K562 (cell line): Measurements from ENCODE around the gene TBC1D25. TPM values are rescaled to one million over a fixed set of nuclear protein-coding genes. Genes with fewer than 3 reads are reported as not detected.

Source experiments
- ATF3 ChIP-seq, 2 experiments: fragments of 450-650 bp in 1 of 2; sonication (generic) in 1 of 2; formaldehyde crosslinking in 1 of 2; IDR thresholded peaks in 1 of 2; conservative IDR thresholded peaks in 1 of 2; 2 replicates each; pipeline versions ENCODE4 v1.6.1 to v1.8.1; 2016 to 2023; ENCODE audit warnings: mild to moderate bottlenecking in 2 of 2, moderate library complexity in 2 of 2, inconsistent platforms in 1 of 2, missing genetic modification reagents in 1 of 2
- CBFB ChIP-seq: sonication (generic); formaldehyde crosslinking; IDR thresholded peaks from 2 replicates; pipeline ENCODE4 v1.4.0; 2020; ENCODE audit warnings: mild to moderate bottlenecking, missing genetic modification reagents
- CREBBP ChIP-seq: IDR thresholded peaks from one replicate; pipeline ENCODE4 v1.6.1; 2012; ENCODE audit warnings: low read depth, mild to moderate bottlenecking, control low read depth, inconsistent platforms, low read length
- DEAF1 ChIP-seq: fragments of 450-650 bp; formaldehyde crosslinking; IDR thresholded peaks from 2 replicates; pipeline ENCODE4 v1.4.0; 2020; ENCODE audit warnings: mild to moderate bottlenecking, moderate library complexity
- FOXP4 ChIP-seq: sonication (generic); formaldehyde crosslinking; IDR thresholded peaks from 2 replicates; pipeline ENCODE4 v1.8.0; 2022; ENCODE audit warnings: mild to moderate bottlenecking, missing genetic modification reagents, borderline replicate concordance
- NCOR1 ChIP-seq: fragments of 450-650 bp; IDR thresholded peaks from 2 replicates; pipeline ENCODE4 v1.6.1; 2016; ENCODE audit warnings: mild to moderate bottlenecking, moderate library complexity
- PATZ1 ChIP-seq: fragments of 250-450 bp; sonication (Bioruptor Pico); IDR thresholded peaks from 2 replicates; pipeline ENCODE4 v1.5.0; 2020; ENCODE audit warnings: mild to moderate bottlenecking, borderline replicate concordance
- SMARCA4 ChIP-seq: fragments of 450-650 bp; IDR thresholded peaks from 2 replicates; pipeline ENCODE4 v1.6.1; 2016
- TAF9B ChIP-seq: fragments of 450-650 bp; IDR thresholded peaks from 2 replicates; pipeline ENCODE4 v1.6.1; 2018; ENCODE audit warnings: mild to moderate bottlenecking; ENCODE audit not compliant: partially characterized antibody
- THRAP3 ChIP-seq: fragments of 450-650 bp; IDR thresholded peaks from 2 replicates; pipeline ENCODE4 v1.6.1; 2016; ENCODE audit warnings: mild to moderate bottlenecking, inconsistent platforms, borderline replicate concordance
- ZBTB34 ChIP-seq: fragments of 250-450 bp; sonication (Bioruptor Pico); IDR thresholded peaks from 2 replicates; pipeline ENCODE4 v1.8.0; 2021; ENCODE audit warnings: mild to moderate bottlenecking, moderate library complexity
- ZNF146 ChIP-seq: IDR thresholded peaks from one replicate; pipeline ENCODE4 v1.6.1; 2018; ENCODE audit warnings: missing compliant biosample characterization; ENCODE audit not compliant: unreplicated experiment
- ZNF217 ChIP-seq: sonication (generic); formaldehyde crosslinking; IDR thresholded peaks from 2 replicates; pipeline ENCODE4 v1.8.0; 2022; ENCODE audit warnings: mild to moderate bottlenecking, missing genetic modification reagents
- ZNF239 ChIP-seq: fragments of 250-450 bp; sonication (Bioruptor Pico); IDR thresholded peaks from 2 replicates; pipeline ENCODE4 v1.4.0; 2020; ENCODE audit warnings: mild to moderate bottlenecking
- ZNF384 ChIP-seq: IDR thresholded peaks from 2 replicates; pipeline ENCODE4 v1.6.1; 2012; ENCODE audit warnings: low read depth, low read length, improper control_type of control experiment
- ZNF398 ChIP-seq: fragments of 250-450 bp; sonication (Bioruptor Pico); IDR thresholded peaks from 2 replicates; pipeline ENCODE4 v1.8.0; 2021; ENCODE audit warnings: moderate library complexity, mild to moderate bottlenecking, inconsistent platforms
- ZNF707 ChIP-seq: fragments of 250-450 bp; sonication (Bioruptor Pico); conservative IDR thresholded peaks from 2 replicates; pipeline ENCODE4 v1.8.0; 2022; ENCODE audit warnings: inconsistent platforms, mild to moderate bottlenecking, moderate library complexity
- ZNF766 ChIP-seq: fragments of 200-800 bp; sonication (Bioruptor generic); conservative IDR thresholded peaks from 2 replicates; pipeline ENCODE4 v1.6.1; 2016; ENCODE audit warnings: missing genetic modification characterization, missing compliant biosample characterization
- polyA plus RNA-seq, 8 experiments: library from polyadenylated mRNA; depleted of rRNA in 4 of 8; stranded (reverse) in 5 of 8; unstranded in 3 of 8; fragments of >200 nt; fragmentation: Nextera tagmentation in 2 of 8; fragmentation: Illumina TruSeq in 1 of 8; extraction: Ambion mirVana in 2 of 8; extraction: Trizol in 1 of 8; gene quantifications; 2 replicates each; pipeline versions ENCODE4 v1.2.1 to v1.2.3, GENCODE V29; 2011 to 2014; ENCODE audit warnings: inconsistent platforms in 1 of 8, missing spikeins in 1 of 8
- total RNA-seq, 7 experiments: library from RNA; depleted of rRNA in 6 of 7; stranded (reverse); fragments of >200 nt in 6 of 7; fragmentation: Illumina TruSeq in 2 of 7; extraction: Trizol in 2 of 7; gene quantifications; 2 replicates each; pipeline versions ENCODE4 v1.2.1 to v1.2.3, GENCODE V29; 2011 to 2021; ENCODE audit warnings: low replicate concordance in 1 of 7

Gene TBC1D25
- total and polyA plus RNA-seq, 9 of the 15 experiments (the other 6 are each of a cell fraction or from before 2014, with no cell fraction given), result 0.62 to 10.6 (median 3.9) TPM

- TF ChIP-seq ZBTB34 (CRISPR knock-in tag) (no peak), ATF3 (IDR thresholded peaks at IDR 0.05) (peak; percentile 64), ATF3 (CRISPR knock-in tag; conservative IDR thresholded peaks at IDR 0.05) (no peak), THRAP3 (no peak), ZNF766 (0 out of 2 replicates have a peak, but pooled peaks have one; percentile 3), ZNF217 (CRISPR knock-in tag) (no peak), ZNF239 (CRISPR knock-in tag) (no peak), ZNF398 (no peak), PATZ1 (no peak), FOXP4 (CRISPR knock-in tag) (no peak), ZNF707 (CRISPR knock-in tag) (no peak), NCOR1 (no peak), SMARCA4 (peak; percentile 69), ZNF384 (no peak), DEAF1 (CRISPR knock-in tag) (no peak), TAF9B (peak; percentile 21), CREBBP (no peak), CBFB (no peak), ZNF146 (CRISPR knock-in tag) (no peak)
Measured at GRCh38 chrX:48531358-48531959, 8.1 kb upstream of the TBC1D25 start (continued).
